Fibroblast of lung (primary cell): ENCODE data around the gene HPN. TPM values are rescaled to one million over a fixed set of nuclear protein-coding genes. Genes with fewer than 3 reads are reported as not detected.
"Not testable (repeated sequence)": the region's sequence is repeated elsewhere in the genome, so short reads cannot be mapped to it uniquely, and the experiment has no call there.

Experiments
- DNase-seq, 2 donors: peaks; one replicate each; pipeline versions ENCODE4 v3.0.0 to v3.0.0-alpha.2; 2010; ENCODE audit warnings: low read depth in 2 of 2
- H2AFZ ChIP-seq: 2 replicates; pipeline ENCODE4 v1.5.1; 2012; ENCODE audit warnings: low read length, control low read depth, inconsistent platforms
- H3K27ac ChIP-seq: 2 replicates; pipeline ENCODE4 v1.5.1; 2011; ENCODE audit warnings: low read length, control low read depth; ENCODE audit not compliant: insufficient read depth
- H3K27me3 ChIP-seq: 2 replicates; pipeline ENCODE4 v1.5.1; 2011; ENCODE audit warnings: mild to moderate bottlenecking, low read length; ENCODE audit not compliant: control insufficient read depth, insufficient read depth
- H3K36me3 ChIP-seq: 2 replicates; pipeline ENCODE4 v1.5.1; 2011; ENCODE audit warnings: low read length; ENCODE audit not compliant: control insufficient read depth, insufficient read depth
- H3K4me1 ChIP-seq: 2 replicates; pipeline ENCODE4 v1.5.1; 2011; ENCODE audit warnings: low read length; ENCODE audit not compliant: control insufficient read depth, insufficient read depth; ENCODE audit errors: extremely low read depth
- H3K4me2 ChIP-seq: 2 replicates; pipeline ENCODE4 v1.5.1; 2011; ENCODE audit warnings: low read length, control low read depth; ENCODE audit not compliant: insufficient read depth; ENCODE audit errors: extremely low read depth
- H3K4me3 ChIP-seq, 4 experiments: fragments of 200-600 bp in 1 of 4; sonication (generic) in 1 of 4; replicated peaks in 1 of 4; 2 replicates each; pipeline ENCODE4 v1.5.1; 2011 to 2016; ENCODE audit warnings: low read length in 4 of 4, low read depth in 3 of 4, mild to moderate bottlenecking in 3 of 4, control low read depth in 2 of 4, inconsistent platforms in 1 of 4, mixed read lengths in 1 of 4; ENCODE audit not compliant: insufficient read depth in 1 of 4; ENCODE audit errors: control extremely low read depth in 1 of 4
- H3K79me2 ChIP-seq: 2 replicates; pipeline ENCODE4 v1.5.1; 2012; ENCODE audit warnings: mild to moderate bottlenecking, low read length, inconsistent platforms; ENCODE audit not compliant: control insufficient read depth, insufficient read depth
- H3K9ac ChIP-seq: 2 replicates; pipeline ENCODE4 v1.5.1; 2011; ENCODE audit warnings: mild to moderate bottlenecking, low read length, control low read depth; ENCODE audit not compliant: insufficient read depth
- H3K9me3 ChIP-seq: 2 replicates; pipeline ENCODE4 v1.5.1; 2012; ENCODE audit warnings: low read depth, low read length; ENCODE audit not compliant: control insufficient read depth, insufficient read depth
- H4K20me1 ChIP-seq: 2 replicates; pipeline ENCODE4 v1.5.1; 2011; ENCODE audit warnings: low read length; ENCODE audit not compliant: control insufficient read depth, insufficient read depth; ENCODE audit errors: extremely low read depth
- EZH2 ChIP-seq: IDR thresholded peaks from 2 replicates; pipeline ENCODE4 v1.5.1; 2012; ENCODE audit warnings: low read length, control low read depth, mild to moderate bottlenecking; ENCODE audit errors: missing control alignments
- polyA plus RNA-seq, 2 donors: library from polyadenylated mRNA; depleted of rRNA in 1 of 2; stranded (reverse) in 1 of 2; unstranded in 1 of 2; fragments of >200 nt; gene quantifications; 2 replicates each; pipeline ENCODE4 v1.2.1, GENCODE V29; 2011 to 2012; ENCODE audit warnings: missing spikeins in 1 of 2
- total RNA-seq: library from RNA; depleted of rRNA; stranded (reverse); fragments of >200 nt; gene quantifications from 2 replicates; pipeline ENCODE4 v1.2.1, GENCODE V29; 2014
- TF ChIP-seq, protein P1 (sequence below), 2 donors: IDR thresholded peaks in 1 of 2; conservative IDR thresholded peaks in 1 of 2; 1 replicate in 1 of 2; 2 replicates in 1 of 2; pipeline ENCODE4 v1.5.1; 2011 to 2012; ENCODE audit warnings: low read length in 2 of 2, control low read depth in 1 of 2, inconsistent platforms in 1 of 2, low read depth in 1 of 2, mild to moderate bottlenecking in 1 of 2

HPN gene
- total and polyA plus RNA-seq, 2 donors (not counting 1 experiment from before 2014, with no cell fraction given), result 0.33 TPM; not detected in 1

DNA sequence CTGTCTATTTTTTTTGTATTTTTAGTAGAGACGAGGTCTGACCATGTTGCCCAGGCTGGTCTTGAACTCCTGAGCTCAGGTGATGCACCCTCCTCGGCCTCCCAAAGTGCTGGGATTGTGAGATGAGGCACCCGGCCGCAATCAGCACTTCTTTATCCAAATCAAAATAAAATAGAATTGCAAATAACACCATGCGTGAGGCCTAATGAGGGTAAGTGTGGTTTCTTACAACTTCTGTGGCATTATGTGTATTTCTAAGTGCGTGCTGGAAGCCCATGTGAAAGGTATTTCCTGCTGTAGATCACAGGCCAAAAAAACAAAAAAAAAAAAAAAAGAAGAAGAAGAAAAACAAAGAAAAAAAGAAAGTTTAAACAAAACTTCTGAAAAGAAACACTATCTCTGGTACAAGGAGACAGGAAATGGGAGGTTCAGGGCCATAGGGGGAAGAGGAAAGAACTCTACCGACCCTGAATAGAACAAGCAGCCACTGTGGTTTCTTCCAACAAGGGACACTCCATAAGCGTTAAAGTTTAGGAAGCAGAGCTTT, 44.4 kb upstream of the HPN start:
- Histone ChIP-seq H2AFZ (no peak overlapping the region), H3K27me3 (no peaks in the 10 kb centered on the region), H3K27ac (no peak overlapping the region), H3K9me3 (no peaks in the 10 kb centered on the region), H3K36me3 (no peaks in the 10 kb centered on the region), H3K4me1 (peaks cover 2% of the 10 kb centered on the region), H3K4me2 (no peak overlapping the region), H3K79me2 (peaks cover 14% of the 10 kb centered on the region), H3K9ac (no peak overlapping the region), H3K4me3 (no peak overlapping the region), H4K20me1 (no peaks in the 10 kb centered on the region)
- TF ChIP-seq, protein P1, sequence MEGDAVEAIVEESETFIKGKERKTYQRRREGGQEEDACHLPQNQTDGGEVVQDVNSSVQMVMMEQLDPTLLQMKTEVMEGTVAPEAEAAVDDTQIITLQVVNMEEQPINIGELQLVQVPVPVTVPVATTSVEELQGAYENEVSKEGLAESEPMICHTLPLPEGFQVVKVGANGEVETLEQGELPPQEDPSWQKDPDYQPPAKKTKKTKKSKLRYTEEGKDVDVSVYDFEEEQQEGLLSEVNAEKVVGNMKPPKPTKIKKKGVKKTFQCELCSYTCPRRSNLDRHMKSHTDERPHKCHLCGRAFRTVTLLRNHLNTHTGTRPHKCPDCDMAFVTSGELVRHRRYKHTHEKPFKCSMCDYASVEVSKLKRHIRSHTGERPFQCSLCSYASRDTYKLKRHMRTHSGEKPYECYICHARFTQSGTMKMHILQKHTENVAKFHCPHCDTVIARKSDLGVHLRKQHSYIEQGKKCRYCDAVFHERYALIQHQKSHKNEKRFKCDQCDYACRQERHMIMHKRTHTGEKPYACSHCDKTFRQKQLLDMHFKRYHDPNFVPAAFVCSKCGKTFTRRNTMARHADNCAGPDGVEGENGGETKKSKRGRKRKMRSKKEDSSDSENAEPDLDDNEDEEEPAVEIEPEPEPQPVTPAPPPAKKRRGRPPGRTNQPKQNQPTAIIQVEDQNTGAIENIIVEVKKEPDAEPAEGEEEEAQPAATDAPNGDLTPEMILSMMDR (conservative IDR thresholded peaks at IDR 0.05 in 1 of 2, IDR thresholded peaks at IDR 0.05 in 1 of 2; ENCODE audit: low read depth in 1 of 2, low read length in 2 of 2), result no peak
- TF ChIP-seq EZH2, result no peak
- DNase-seq, result no peak

DNA sequence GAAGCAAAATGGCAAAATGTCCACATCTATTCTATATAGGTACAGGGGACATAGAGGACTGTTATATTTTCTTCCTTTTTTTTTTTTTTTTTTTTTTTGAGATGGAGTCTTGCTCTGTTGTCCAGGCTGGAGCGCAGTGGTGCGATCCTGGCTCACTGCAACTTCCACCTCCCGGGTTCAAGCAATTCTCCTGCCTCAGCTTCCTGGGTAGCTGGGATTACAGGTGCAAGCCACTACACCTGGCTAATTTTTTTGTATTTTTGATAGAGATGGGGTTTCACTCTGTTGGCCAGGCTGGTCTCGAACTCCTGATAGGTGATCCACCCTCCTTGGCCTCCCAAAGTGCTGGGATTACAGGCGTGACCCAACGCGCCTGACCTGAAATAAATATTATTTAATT, 43.3 kb upstream of the HPN start:
- H3K4me1 ChIP-seq, H3K9ac ChIP-seq, H4K20me1 ChIP-seq, H3K4me2 ChIP-seq, DNase-seq, H3K27ac ChIP-seq, H3K4me3 ChIP-seq, H3K36me3 ChIP-seq, H2AFZ ChIP-seq, H3K9me3 ChIP-seq, H3K27me3 ChIP-seq: not testable (repeated sequence)
- H3K79me2 ChIP-seq, result peaks cover 22% of the 10 kb centered on the region

DNA sequence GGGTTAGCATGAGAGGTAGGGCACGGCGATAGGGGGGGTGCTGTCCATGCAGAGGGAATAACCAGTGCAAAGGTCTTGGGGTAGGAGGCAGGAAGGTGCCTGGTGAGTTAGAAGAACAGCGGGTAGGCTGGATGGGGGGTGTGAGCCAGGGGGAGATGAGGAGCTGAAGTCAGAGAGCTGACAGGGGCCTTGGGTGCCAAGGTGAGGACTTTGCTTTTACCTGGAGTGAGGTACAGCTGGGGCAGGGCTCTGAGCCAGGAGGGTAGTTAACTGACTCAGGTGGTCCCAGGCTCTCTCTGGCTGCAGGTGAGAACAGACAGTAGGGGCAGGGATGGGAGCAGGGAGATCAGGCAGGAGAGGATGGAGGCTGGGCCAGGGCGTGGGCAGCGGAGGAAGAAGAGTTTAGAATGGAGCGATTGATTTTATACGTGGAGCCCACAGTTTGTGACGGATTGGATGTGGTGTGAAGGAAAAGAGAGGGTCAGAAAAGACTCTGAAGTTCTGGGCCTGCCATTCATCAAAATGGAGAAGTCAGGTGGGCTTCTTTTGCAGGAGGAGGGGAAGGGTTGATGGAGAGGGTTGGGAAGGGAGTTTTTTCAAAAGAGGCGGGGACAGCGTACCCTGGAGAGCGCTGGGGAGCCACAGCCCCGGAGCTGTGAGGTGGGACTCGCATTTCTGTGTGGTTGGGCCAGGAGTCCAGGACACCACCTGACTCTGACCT, 42.6 kb upstream of the HPN start:
- H2AFZ ChIP-seq, result peak overlapping the region; percentile 39
- H3K79me2 ChIP-seq, result peaks cover 27% of the 10 kb centered on the region
- H3K4me2 ChIP-seq, result peak overlapping the region; percentile 77
- DNase-seq, result no peak
- H3K4me1 ChIP-seq, result peaks cover 5% of the 10 kb centered on the region
- no peaks in the 10 kb centered on the region for H3K27me3 ChIP-seq
- no peaks in the 10 kb centered on the region for H4K20me1 ChIP-seq
- H3K9ac ChIP-seq, result no peak overlapping the region
- peak overlapping the region; percentile 60 to 70 (median 65) for H3K4me3 ChIP-seq
- TF ChIP-seq, protein P1 (conservative IDR thresholded peaks at IDR 0.05 in 1 of 2, IDR thresholded peaks at IDR 0.05 in 1 of 2; ENCODE audit: low read depth in 1 of 2, low read length in 2 of 2), result no peak
- TF ChIP-seq EZH2, result no peak
- H3K9me3 ChIP-seq, result no peaks in the 10 kb centered on the region
- peak overlapping the region; percentile 98 for H3K27ac ChIP-seq
- H3K36me3 ChIP-seq, result no peaks in the 10 kb centered on the region
